Melanocyte of skin (primary cell): ENCODE measurements around the gene GATA2. TPM values are rescaled to one million over a fixed set of nuclear protein-coding genes. Genes with fewer than 3 reads are reported as not detected.

Source experiments
- total RNA-seq, 2 donors: library from RNA; depleted of rRNA; stranded (reverse); fragments of >200 nt; gene quantifications; 2 replicates each; pipeline ENCODE4 v1.2.3, GENCODE V29; 2012

The GATA2 gene
- total RNA-seq: under 1 TPM in 1 of 2 donors, not detected in 1; under 0.01 TPM

GRCh38 chr3:128492671-128493569 is at the start of gene GATA2:
GATA2 (minus strand) TSS chr3:128493201; CDS start chr3:128487031, 6,170 bp downstream.

GRCh38 chr3:128466840-128467541 is 26.0 kb downstream of the GATA2 start, which contains the start of gene DNAJB8:
DNAJB8 (minus strand) TSS chr3:128466890; CDS start chr3:128463245, 3,645 bp downstream.

Other genes starting within 250 kb of the GATA2 start
- gene DNAJB8, start 26.3 kb downstream of the GATA2 start, total RNA-seq: not detected
- gene RPN1, start 157.6 kb upstream of the GATA2 start, total RNA-seq: 100 to 1,000 TPM; 395 to 440 TPM
- 100 to 1,000 TPM; 162 to 190 TPM for gene RAB7A, start 233.0 kb upstream of the GATA2 start, total RNA-seq